SU-DHL-6 (cell line): Measurements from ENCODE around the gene HSF2BP.
"Not testable (repeated sequence)": the region's sequence is repeated elsewhere in the genome, so short reads cannot be mapped to it uniquely, and the experiment has no call there.

Experiments
- H2AFZ ChIP-seq: fragments of 200-600 bp; sonication (generic); 2 replicates; pipeline ENCODE4 v1.6.1; 2014; ENCODE audit warnings: low read depth, mild to moderate bottlenecking, moderate library complexity, mixed read lengths, antibody characterized with exemption, low read length; ENCODE audit not compliant: severe bottlenecking
- H3F3A ChIP-seq: fragments of 200-600 bp; shearing (Covaris generic); 2 replicates; pipeline ENCODE4 v1.6.0; 2016; ENCODE audit warnings: antibody characterized with exemption, mild to moderate bottlenecking; ENCODE audit not compliant: insufficient read depth
- H3K27ac ChIP-seq: fragments of 200-600 bp; sonication (generic); 2 replicates; pipeline ENCODE4 v1.5.1; 2016; ENCODE audit warnings: low read depth, mild to moderate bottlenecking, low read length, moderate library complexity, mixed read lengths
- H3K27me3 ChIP-seq: fragments of 200-600 bp; sonication (generic), shearing (Covaris generic); 2 replicates; pipeline ENCODE4 v1.6.0; 2014; ENCODE audit warnings: mild to moderate bottlenecking, low read length
- H3K36me3 ChIP-seq: fragments of 200-600 bp; sonication (generic); 2 replicates; pipeline ENCODE4 v1.6.1; 2014; ENCODE audit warnings: mild to moderate bottlenecking, low read length, mixed read lengths
- H3K4me2 ChIP-seq: fragments of 300-600, 200-600 bp; shearing (Covaris generic), sonication (generic); 2 replicates; pipeline ENCODE4 v1.6.0; 2014; ENCODE audit warnings: low read length, low read depth, mild to moderate bottlenecking; ENCODE audit not compliant: poor library complexity, severe bottlenecking
- H3K4me3 ChIP-seq: fragments of 200-600 bp; sonication (generic); 2 replicates; pipeline ENCODE4 v1.5.1; 2014; ENCODE audit warnings: antibody characterized with exemption, low read length, mild to moderate bottlenecking, mixed read lengths; ENCODE audit not compliant: insufficient read depth, poor library complexity, severe bottlenecking
- H3K79me2 ChIP-seq: fragments of 200-600 bp; sonication (generic); 2 replicates; pipeline ENCODE4 v1.6.1; 2014; ENCODE audit warnings: mild to moderate bottlenecking, low read length, moderate library complexity; ENCODE audit not compliant: insufficient read depth
- H3K9ac ChIP-seq: fragments of 200-600 bp; sonication (generic); 2 replicates; pipeline ENCODE4 v1.7.0; 2014; ENCODE audit warnings: mild to moderate bottlenecking, low read length
- H3K9me2 ChIP-seq: fragments of 200-600 bp; sonication (generic); replicated peaks from 2 replicates; pipeline ENCODE4 v1.6.1; 2014; ENCODE audit warnings: low read length; ENCODE audit not compliant: insufficient read depth
- H3K9me3 ChIP-seq: fragments of 200-600 bp; sonication (generic); 2 replicates; pipeline ENCODE4 v1.6.1; 2014; ENCODE audit warnings: low read length, mixed read lengths; ENCODE audit not compliant: insufficient read depth
- H4K20me1 ChIP-seq: fragments of 200-600 bp; sonication (generic); 2 replicates; pipeline ENCODE4 v1.6.1; 2014; ENCODE audit warnings: low read depth, mild to moderate bottlenecking, antibody characterized with exemption, low read length, moderate library complexity, mixed read lengths

HSF2BP gene

DNA sequence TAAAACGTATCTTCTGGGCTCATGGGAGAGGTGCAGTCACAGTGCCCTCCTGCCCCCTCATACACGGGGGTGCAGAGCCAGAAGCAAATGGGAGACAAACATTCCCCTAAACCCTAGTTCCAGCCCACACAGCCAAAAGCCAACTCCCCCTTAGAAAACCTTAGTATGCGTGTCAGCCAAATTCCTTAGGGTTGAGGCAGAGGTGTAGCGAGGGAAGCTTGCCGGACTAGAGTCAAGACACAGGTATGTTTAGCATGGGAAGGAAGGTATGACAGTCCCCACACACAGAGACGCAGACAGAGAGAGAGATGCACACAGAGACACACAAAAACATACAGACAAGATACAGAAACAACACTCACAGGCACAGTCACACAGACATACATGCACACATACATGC is 141.6 kb downstream of the HSF2BP start:
- H4K20me1 ChIP-seq, H3K4me2 ChIP-seq, H3K4me3 ChIP-seq, H3K27me3 ChIP-seq, H3K79me2 ChIP-seq, H3F3A ChIP-seq, H2AFZ ChIP-seq, H3K36me3 ChIP-seq, H3K9me2 ChIP-seq, H3K9ac ChIP-seq, H3K27ac ChIP-seq, H3K9me3 ChIP-seq: not testable (repeated sequence)

DNA sequence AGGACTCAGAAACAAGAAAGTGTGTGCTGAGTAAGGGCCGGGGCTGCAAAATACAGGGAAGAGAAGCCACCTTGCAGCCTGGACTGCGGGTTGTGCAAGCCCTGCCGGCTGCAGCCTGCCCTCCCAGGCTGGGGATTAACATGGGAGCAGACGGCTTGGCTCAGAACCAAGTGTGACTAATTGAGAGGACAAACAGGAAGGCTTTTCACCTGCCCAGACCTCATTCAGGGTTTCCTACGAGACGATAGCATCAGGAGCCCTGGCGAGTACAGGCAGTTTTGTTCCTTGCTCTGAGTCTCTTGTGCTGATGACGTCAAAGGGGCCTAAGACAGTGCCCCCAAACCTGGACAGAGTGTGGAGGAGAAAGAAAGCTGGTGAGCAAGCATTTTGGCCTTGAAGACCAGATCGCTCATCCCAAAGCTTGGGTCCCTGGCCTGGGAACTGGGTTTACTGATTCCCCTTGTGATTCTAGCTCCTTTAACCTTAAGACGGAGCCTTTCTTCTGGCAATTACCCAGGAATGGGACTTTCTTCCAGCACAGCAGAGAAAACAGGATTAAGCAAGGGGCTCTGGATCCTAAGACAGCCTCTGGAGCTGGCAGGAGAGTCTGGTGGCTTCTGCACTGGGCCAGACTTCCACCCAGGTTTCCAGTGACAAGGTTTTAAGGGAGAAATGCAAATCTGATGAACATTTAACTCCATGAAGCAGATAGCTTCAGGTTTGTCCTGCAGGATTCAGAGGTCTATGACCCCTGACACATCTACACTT is 142.2 kb downstream of the HSF2BP start:
- H3K9me3 ChIP-seq, H3K36me3 ChIP-seq, H2AFZ ChIP-seq, H3K79me2 ChIP-seq, H3K4me3 ChIP-seq, H3K9me2 ChIP-seq, H3K27ac ChIP-seq, H3F3A ChIP-seq, H3K9ac ChIP-seq, H3K4me2 ChIP-seq, H4K20me1 ChIP-seq, H3K27me3 ChIP-seq: not testable (repeated sequence)

DNA sequence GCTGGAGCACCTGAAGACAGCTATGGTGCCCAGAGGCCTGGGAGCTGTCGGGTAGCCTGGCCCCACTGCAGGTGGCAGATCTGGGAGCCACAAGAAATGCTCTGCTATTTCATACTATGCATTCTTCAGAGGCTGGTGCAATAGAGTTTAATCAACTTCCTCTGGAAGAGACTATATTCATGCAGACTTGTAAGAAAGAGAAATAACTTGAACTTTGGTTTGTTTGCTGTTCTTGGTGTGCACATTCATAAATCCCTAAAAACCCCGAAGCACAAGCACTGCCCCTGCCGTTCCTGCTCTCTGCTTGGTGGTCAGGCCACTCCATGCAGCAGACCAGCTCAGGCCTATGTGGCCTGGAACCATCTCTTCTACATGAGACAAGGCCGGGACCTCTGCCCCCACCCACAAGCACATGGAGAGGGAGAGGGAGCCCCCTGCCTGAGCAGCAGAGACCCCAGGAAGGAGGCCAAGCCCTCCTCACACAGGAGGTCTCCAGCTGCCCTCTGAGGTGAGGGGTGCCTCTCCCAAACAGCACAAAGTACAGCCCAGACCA is 142.9 kb downstream of the HSF2BP start:
- H3K27ac ChIP-seq, H4K20me1 ChIP-seq, H3K4me2 ChIP-seq, H3K9me3 ChIP-seq, H2AFZ ChIP-seq, H3K9ac ChIP-seq, H3K27me3 ChIP-seq, H3K4me3 ChIP-seq, H3F3A ChIP-seq, H3K36me3 ChIP-seq, H3K79me2 ChIP-seq, H3K9me2 ChIP-seq: not testable (repeated sequence)

DNA sequence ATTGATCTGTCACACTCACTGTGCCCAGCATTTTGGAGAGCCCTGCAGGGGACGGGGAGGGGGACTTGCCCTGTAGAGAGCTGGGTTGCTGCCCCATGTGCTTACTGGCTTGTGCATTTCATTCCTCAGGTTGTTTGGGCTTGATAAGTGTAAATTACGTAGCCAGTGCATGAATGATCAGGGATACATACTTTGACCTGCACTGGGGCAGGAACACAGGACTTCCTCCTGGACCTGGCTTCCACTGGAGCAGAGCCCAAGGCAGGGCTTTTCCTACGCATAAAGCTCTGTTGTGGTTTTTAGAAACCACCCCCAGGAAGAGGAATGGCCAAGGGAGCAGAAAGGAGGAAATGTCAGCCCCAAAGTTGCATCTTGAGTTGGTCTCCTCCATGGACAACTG is 144.5 kb downstream of the HSF2BP start:
- H3K36me3 ChIP-seq, H3F3A ChIP-seq, H3K79me2 ChIP-seq: not testable (repeated sequence)

DNA sequence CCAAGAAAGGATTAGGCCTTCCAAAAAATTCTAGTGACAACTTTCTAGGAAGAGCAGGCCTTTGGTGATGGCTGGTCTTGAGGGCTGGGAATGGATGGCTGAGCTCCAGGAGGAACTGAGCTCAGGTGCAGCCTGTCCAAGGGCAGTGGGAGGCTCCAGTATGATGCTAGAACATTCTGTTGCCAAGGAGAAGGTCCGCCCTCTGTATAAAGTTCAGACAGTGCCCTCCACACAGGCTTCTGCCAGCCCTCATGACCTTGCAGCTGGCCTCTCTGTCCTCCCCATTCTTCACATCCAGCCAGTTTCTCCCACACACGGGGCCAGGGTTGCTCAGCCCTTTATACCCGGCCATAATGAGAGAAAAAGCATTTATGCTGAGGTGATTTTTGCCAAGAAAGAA is 146.3 kb downstream of the HSF2BP start:
- not testable (repeated sequence) for H3K27ac ChIP-seq, H3K9ac ChIP-seq, H3K27me3 ChIP-seq, H3K36me3 ChIP-seq, H3F3A ChIP-seq, H3K79me2 ChIP-seq, H2AFZ ChIP-seq, H3K9me2 ChIP-seq, H3K4me2 ChIP-seq, H3K4me3 ChIP-seq, H3K9me3 ChIP-seq, H4K20me1 ChIP-seq

More for the DNA sequence above, 144.5 kb downstream of the HSF2BP start:
- H3K9me3 ChIP-seq, H3K4me3 ChIP-seq, H3K9me2 ChIP-seq, H3K4me2 ChIP-seq, H2AFZ ChIP-seq, H4K20me1 ChIP-seq, H3K27me3 ChIP-seq, H3K9ac ChIP-seq, H3K27ac ChIP-seq: not testable (repeated sequence)

DNA sequence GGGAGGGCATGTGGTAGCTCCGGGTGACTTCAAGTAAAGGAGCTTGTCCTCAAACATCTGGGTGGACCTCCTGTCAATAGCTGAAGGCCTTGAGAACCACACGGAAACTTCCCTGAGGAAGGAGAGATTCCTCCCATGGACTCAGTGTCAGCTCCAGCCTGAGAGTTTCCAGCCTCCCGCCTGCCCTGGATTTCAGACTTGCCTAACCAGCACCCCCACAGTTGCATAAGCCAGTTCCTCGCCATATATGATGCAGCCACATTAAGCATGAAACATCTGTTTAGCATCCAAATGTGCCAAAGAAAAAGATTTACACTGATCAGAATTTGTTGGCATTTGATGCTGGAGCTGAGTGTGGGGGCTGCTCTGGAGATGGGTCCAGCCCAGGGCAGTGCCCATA is 148.1 kb downstream of the HSF2BP start:
- not testable (repeated sequence) for H3K36me3 ChIP-seq, H3F3A ChIP-seq, H3K4me2 ChIP-seq, H3K9ac ChIP-seq, H3K9me3 ChIP-seq, H4K20me1 ChIP-seq, H3K27ac ChIP-seq, H3K9me2 ChIP-seq, H3K27me3 ChIP-seq, H3K4me3 ChIP-seq, H3K79me2 ChIP-seq, H2AFZ ChIP-seq

DNA sequence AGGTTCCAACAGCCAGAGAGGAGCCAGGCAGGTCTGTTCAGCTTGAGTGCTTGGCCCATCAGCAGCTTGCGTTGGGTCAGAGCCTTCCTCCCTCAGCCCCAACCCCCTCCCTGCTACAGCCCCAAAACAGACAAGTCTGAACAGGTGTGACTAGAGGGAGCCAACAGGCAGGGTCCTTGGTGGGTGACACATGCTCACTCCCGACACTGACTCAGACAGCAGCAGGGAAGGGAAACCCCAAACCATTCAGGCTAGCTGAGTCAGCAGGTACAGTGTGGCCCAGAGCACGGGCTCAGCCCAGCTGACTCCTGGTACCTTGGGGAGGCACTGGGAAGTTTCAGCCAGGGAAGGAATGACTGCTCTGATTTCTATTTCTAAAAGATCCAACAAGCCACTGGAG is 148.6 kb downstream of the HSF2BP start:
- not testable (repeated sequence) for H3K4me2 ChIP-seq, H3K9me2 ChIP-seq, H3K9me3 ChIP-seq, H3K79me2 ChIP-seq, H3K27ac ChIP-seq, H3K9ac ChIP-seq, H2AFZ ChIP-seq, H3K36me3 ChIP-seq, H3K27me3 ChIP-seq, H3K4me3 ChIP-seq, H4K20me1 ChIP-seq, H3F3A ChIP-seq

DNA sequence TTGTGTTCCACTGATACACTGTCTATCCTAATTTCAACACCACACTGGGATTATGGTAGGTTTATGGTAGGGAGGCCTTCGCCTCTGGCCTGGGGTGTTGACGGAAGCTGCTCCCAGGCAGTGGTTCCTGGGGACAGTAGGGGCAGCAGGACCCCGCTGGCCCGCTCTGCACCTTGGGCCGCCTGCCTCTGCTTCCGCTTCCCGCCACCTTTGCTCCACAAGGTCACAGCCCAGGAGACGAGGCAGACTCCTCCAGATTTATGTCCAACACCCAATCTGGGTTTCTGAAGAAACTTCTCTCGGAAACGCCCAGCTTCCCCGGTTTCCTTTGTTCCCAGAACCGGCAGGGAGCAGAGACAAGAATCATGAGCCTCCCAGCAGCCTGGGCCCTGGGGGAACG is 155.4 kb downstream of the HSF2BP start:
- not testable (repeated sequence) for H3F3A ChIP-seq, H3K4me2 ChIP-seq, H3K4me3 ChIP-seq, H3K9me2 ChIP-seq, H3K79me2 ChIP-seq, H3K27ac ChIP-seq, H4K20me1 ChIP-seq, H3K9me3 ChIP-seq, H2AFZ ChIP-seq, H3K9ac ChIP-seq, H3K27me3 ChIP-seq, H3K36me3 ChIP-seq
